ENCODE data around the gene DYNLT4.
"Not testable (repeated sequence)": the region's sequence is repeated elsewhere in the genome, so short reads cannot be mapped to it uniquely, and the experiment has no call there.

DYNLT4 gene, protein sequence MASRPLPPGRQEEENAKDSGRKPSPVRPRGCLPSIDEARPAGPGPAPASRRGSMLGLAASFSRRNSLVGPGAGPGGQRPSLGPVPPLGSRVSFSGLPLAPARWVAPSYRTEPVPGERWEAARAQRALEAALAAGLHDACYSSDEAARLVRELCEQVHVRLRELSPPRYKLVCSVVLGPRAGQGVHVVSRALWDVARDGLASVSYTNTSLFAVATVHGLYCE

DNA sequence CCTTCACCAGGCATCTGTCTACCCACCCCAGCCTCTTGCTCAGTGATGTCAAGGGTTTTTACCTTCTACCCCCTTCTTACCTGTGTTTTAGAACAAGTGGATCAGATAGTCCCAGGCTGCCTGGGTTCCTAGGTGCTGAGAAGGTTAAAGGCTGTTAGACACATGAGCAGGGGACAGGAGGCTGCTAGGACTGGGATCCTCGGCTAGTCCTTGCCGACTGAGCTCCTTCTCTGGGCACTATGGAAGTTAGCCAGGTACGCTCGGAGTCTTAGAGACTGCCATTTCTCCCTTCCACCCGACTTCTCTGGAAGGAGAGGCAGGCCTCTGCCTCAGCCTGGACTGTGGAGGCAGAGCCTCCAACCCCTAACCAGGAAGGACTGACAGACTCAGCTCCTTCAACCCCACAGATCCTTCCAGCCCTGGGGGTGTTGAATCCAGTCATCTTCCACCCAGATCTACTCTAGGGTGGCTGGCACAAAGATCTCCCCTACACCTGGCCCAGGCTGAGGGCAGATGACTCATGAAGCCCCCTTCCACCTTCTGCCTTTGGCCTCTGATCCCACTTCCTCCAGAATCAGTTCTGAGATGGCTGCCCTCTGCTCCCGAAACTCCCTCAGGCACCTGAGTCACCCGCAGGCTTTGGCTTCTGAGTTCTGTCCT is at the start of gene DYNLT4:
DYNLT4 (minus strand) TSS at position 648 of the 660 bp plus-strand sequence. CDS start 683 bp downstream, outside the sequence.
- no peak for DNase-seq (ENCODE audit: low read depth)

DNA sequence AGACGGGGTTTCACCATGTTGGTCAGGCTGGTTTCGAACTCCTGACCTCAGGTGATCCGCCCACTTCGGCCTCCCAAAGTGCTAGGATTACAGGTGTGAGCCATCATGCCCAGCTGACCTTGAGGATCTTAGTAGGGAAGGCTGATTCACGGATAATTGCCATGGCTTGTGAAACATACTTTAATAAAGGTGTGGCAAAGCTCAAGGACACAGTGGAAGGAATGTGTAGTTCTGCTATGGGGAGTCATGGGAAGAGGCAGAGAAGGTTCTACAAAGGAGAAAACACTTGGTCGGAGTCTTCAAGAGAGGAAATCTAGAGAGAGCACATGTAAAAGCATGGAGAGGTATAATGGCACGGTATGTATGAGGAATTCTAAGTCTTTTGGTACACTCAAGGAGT is 48.6 kb upstream of the DYNLT4 start:
- no peak for DNase-seq (ENCODE audit: low read depth)

DNA sequence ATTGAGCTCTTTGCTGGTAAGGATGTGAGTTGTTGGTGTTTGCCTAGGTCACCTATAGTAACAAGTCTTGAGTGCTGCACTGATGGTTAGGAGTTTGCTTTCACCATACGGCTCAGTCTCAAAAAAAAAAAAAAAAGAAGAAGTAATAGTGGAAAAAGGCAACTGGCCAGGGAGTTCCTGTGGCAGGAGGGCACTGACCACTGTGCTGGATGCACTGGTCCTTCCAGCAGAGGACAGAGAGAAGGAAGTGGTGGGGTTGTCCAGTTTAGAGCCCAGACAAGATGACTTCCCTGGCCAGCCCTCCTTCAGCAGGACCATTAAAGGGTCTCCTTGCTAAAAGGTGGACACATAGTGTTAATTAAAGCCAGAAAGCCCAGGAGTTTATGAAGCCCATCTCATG is 47.8 kb upstream of the DYNLT4 start:
- no peak for DNase-seq (ENCODE audit: low read depth)

DNA sequence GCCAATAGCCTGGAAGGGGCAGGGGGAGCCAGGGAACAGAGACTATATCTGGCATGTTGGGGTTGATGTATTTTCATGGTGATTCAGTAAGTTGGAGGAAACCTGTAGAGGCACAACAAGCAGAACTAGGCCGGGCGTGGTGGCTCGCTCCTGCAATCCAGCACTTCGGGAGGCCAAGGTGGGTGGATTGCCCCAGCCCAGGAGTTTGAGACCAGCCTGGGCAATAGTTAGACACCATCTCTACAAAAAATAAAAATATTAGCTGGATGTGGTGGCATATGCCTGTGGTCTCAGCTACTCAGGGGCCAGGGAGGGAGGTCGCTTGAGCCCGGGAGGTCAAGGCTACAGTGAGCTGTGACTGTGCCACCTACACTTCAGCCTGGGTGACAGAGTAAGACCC is 46.0 kb upstream of the DYNLT4 start:
- no peak for DNase-seq (ENCODE audit: low read depth)

DNA sequence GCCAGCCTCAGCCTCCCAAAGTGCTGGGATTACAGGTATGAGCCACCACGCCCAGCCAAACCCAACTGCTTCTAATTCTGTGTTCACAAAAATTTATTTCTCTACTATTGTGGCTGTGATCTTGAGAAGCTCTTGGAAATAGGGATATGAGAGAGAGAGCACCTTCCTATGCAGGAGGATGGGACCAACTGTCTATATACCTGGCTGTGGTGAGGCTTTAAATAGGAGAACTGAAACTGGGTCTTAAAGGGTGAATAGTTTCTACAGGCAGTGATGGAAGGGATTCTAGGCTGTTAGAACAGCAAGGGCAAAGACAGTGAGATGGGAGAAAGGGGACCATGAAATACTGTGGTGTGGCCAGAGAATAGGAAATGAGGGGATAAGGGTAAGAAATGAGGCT is 44.2 kb upstream of the DYNLT4 start:
- no peak for DNase-seq (ENCODE audit: low read depth)

DNA sequence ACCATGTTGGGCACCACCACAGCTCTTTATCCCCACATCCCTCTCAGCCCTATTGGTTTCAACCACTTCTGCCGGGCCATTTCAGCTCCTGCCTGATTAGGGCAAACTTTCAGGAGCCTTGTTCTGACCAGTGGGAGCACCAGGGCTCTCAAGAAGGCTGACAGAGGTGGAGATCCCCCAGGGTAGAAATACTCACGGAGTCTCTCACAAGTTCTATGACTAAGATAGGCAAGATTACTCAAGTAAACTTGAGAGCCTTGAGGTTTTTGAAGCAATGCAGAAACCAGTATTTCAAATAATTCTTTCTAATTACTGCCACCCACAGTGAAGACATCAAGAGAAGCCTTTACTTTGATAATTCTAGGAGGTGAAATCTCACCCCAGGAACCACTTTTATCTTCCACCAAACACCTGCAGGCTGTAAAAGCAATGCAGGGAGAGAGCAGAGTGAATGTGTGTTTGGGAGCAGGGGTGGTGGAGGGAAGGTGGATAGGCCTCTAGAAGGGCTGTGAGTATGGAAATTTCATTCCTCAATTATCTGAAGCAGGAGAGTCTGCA is 42.5 kb upstream of the DYNLT4 start:
- no peak for DNase-seq (ENCODE audit: low read depth)

DNA sequence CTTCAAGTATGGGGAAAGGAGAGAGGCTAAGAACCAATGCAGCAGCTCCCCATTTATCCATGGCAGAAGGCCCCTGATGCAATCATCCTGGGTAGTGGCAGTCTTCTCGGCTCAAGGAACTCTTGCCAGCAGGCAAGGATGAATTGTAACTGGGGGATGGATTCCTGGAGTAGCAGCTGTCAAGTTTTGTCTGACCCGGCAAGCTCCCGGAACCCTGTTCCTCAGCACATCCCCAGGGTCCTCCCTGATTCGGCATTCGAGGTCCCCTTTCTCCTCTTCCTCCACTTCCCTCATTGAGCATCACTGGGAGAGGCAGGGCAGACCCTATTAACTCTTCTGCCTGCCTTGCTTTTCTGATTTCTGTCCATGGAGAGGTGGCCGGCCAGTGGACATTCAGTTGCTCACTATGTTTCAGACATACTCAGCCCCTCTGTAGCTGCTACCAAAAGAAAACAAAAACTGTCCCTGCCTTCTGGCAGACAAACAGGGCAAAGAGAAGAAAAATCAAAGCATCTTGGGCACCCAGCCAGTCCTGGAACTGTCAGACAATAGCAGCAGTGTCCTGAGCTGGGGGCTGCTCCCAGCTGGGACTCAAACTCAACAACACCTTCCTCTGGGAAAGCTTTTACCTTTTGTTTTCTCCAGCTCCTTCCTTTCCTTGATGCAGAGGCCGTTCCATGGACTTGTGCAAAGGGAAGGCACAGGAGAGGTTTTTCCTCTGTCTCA is 41.5 kb upstream of the DYNLT4 start:
- no peak for DNase-seq (ENCODE audit: low read depth)

DNA sequence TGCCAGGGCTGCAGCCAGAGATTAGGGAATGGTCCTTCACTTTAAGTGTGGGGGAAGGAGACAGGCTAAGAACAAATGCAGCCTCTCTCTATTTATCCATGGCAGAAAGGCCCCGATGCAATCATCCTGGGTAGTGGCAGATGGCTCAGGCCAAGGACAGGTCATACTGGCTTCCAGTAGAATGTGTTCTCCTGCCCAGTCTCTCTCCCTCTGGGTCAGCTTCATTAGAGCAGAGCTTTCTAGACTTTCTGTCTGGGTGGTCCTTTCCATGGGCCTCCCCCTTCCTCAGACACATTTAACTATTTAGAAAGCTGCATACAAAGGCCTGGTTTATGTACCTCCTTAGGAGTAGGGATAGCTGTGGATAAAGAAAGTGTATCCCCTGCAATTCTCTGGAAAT is 40.7 kb upstream of the DYNLT4 start:
- no peak for DNase-seq (ENCODE audit: low read depth)

DNA sequence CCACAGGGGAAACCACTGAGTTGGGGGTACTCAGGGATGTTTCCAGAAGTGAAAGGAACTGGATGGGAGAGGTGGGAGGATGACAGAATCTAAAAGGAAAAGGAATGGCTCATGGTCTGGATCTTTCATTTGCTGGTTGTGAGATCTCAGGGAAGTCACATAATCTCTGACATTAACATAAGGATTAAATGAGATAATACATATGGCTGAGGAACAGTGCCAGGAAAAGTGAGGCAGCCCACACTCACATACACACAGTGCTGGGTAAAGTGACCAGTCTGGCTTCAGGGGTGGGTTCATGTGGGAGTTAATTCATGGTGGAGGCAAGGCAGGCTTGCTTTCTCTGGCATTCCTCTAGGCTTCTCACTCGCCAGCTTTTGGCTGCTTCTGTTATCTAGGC is 39.8 kb upstream of the DYNLT4 start:
- DNase-seq (ENCODE audit: low read depth): no peak

DNA sequence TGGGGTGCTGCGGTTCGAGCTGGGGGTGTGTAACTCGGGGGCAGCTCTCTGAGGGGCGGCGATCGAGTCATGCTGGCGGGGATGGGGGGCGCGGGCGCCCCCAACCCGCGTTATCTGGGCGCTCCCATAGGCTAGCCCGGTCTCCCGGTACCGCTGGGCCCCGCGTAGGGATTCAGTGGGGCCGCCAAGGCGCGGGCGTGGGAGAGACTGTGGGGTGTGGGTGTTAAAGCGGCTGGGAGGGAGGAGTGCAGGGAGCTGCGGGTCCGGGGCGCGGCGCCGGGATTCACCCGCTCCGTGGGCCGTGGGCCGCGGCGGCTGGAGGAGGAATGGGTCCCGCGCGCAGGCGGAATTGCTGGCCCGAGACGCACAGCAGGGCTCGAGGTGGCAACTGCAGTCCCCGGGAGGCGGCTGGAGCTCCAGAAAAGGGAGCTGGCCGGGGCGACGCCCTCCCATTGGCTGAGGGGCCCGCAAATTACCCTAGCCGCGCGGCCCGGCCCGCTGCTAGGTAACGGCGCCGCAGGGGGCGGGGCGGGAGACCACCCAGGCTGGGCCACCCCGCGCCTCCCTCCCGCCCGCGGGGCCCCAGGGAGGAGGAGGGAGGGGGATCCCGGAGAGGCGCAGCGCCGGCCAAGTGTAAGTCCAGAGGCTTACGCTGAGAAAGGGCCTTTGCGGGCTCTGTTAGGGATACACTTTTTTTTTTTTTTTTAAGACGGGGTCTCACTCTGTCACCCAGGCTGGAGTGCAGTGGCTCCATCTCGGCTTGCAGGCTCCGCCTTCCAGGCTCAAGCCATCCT is 35.9 kb upstream of the DYNLT4 start, which contains the start of gene PTCH2:
PTCH2 (minus strand) TSS at position 392 of the 794 bp plus-strand sequence; CDS start at position 71, 321 bp downstream.
- DNase-seq (ENCODE audit: low read depth): no peak

DNA sequence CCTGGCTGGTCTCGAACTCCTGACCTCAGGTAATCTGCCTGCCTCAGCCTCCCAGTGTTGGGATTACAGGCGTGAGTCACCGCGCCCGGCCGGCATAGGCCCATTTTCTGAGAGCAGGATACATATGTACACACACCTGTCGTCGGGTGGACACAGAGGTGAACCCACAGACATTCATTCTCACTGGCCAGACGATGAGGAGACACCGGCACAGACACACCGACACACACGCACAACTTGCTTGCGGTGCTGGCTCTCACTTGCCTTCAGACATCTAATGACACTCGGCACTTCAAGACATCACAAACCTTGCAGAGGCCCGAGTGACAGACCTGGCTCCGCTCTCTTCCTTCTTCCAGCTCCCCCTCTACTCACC is 35.3 kb upstream of the DYNLT4 start:
- no peak for DNase-seq (ENCODE audit: low read depth)

DNA sequence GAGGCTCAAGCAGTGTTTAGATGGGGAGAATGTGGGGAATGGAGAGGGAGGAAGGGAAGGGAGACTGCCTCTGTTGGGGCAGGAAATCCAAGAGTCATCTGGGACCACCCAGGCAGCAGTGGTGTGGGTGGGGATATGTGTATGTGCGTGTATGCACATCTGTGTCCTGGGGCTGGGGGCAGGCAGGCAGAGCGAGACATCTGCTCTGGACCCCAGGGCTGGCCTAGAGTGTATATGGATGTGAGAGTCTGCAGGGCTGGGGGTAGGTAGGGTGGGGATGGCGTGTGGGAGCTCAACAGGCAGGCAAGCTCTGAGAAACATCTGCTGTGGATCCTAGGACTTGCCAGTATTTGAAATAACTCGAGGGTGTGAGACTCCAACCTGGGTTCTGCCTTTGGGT is 32.4 kb upstream of the DYNLT4 start:
- no peak for DNase-seq (ENCODE audit: low read depth)

DNA sequence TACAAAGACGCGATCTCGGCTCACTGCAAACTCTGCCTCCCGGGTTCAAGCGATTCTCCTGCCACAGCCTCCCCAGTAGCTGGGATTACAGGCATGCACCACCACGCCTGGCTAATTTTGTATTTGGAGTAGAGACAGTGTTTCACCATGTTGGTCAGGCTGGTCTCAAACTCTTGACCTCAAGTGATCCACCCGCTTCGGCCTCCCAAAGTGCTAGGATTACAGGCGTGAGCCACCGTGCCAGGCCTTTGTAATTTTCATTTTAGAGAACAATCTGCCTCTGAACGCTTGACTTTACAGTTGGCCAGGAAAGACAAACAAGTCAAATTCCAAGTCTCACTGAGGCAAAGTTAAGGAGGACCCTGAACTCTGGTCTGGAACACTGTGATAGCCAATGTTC is 31.1 kb upstream of the DYNLT4 start:
- not testable (repeated sequence) for DNase-seq (ENCODE audit: low read depth)

DNA sequence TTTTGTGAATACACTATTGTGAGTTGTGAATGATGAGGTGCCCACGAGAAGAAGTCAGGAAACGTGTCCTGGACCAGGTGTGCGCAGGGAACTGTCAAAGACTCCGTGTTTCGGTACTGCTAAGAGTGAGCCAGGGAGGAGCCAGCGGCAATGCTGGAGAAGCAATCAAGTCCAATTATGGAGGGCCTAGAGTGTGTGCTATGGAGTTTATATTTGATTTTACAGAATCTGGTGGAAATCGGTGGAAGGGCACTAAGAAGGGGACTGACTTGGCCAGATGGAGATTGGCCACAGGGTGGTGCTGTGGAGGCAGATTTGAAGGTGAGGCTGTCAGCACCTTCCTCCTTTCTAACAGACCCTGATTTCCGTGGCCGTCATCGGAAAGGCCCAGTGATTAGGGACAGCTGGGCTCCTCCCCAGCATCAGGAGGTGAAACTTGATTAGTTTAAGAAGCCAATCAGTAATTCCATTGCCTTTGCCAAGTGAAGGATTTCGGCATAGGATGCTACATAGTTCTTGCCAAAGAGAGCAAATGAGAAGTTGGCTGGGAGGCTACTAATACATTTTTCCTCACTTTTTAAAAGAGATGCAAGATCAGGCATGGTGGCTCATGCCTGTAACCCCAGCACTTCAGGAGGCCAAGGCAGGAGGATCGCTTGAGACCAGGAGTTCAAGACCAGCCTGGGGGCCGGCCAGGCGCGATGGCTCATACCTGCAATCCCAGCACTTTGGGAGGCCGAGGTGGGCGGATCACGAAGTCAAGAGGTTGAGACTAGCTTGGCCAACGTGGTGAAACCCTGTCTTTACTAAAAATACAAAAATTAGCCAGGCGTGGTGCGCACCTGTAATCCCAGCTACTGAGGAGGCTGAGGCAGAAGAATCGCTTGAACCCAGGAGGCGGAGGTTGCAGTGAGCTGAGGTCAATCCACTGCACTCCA is 28.9 kb upstream of the DYNLT4 start:
- DNase-seq (ENCODE audit: low read depth): peak; percentile 43

DNA sequence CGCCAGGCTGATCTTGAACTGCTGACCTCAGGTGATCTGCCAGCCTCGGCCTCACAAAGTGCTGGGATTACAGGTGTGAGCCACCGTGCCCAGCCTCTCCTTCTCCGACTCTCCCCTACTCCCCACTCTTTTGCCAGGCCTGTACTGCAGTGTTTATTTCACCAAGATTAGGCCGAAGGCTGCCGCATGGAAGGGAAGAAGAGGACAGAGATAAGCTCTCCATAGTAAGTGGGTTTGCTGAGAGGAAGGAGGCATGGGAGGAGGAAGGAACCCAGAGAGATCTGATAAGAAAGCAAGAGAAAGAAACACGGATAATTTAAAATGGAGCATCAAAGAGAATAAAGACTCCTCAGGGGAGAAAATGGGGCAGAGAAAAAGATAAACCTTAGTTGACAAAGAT is 27.2 kb upstream of the DYNLT4 start:
- DNase-seq (ENCODE audit: low read depth): no peak

DNA sequence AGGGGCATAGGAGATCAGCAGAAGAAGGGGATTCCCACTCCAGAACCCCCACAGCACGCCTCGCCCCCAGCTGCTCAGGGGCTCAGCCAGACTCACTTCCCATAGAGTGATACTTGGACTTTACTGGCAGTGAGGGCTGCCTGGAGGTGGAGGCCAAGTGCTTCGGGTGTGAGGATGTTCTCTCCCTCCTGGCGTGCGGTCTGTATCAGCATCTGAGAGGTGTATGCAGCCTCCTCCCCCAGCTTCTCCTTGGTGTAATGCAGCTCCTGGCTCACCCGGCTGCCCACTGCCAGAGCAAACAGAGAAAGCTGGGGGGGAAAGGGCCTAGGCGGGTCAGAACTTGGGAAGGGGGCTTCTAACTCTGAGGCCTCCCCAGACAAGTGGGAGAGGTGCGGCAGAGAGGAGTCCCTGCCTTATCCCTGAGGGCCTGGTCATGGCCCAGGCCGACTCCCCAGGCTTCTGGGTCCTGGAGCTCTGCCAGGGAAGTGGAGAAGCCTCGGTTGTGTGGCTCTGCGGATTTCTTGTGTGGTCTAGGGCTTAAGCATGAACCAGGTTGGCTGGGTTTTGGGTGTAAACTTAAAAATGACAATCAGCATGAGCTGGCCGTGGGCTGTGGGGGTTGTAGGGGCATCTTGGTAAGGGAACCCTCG is 25.0 kb upstream of the DYNLT4 start:
- no peak for DNase-seq (ENCODE audit: low read depth)

DNA sequence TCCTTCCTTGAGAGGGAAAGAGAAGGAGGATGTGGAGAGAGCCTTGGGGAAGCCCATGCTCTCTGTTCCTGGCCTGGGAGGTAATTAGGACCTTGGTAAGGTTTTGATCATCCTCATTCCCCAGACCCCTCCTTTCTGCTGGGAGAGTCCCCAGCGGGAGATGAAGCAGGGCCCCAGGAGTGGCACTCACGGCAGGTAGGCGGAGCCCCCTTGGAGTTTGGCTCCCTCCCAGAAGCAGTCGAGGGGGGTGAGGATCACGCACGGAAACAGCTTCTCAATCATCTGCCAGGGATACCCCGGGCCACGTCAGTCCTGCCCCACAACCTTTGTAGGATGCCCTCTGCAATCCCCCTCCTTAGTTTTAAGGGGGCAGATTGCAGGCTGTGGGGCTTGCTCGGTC is 24.4 kb upstream of the DYNLT4 start:
- DNase-seq (ENCODE audit: low read depth): no peak

DNA sequence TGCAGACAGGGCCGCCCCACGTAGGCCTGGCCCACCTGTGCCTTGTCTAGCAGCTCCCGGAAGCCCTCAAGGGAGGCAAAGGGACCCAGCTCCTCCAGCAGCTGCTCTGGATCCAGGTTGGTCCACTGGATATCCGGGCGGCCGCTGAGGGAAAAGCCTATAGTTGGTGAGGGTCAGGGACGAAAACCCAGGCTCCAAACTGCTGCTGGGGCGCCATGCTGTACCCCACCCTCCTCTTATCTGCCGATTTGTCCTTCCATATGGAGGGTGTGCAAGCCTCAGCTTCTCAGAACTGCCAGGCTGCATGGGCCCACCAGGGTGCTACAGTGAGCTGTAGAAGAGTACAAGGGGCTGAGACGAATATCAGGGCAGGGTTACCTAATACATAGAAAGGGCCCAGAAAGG is 23.8 kb upstream of the DYNLT4 start:
- DNase-seq (ENCODE audit: low read depth): no peak

DNA sequence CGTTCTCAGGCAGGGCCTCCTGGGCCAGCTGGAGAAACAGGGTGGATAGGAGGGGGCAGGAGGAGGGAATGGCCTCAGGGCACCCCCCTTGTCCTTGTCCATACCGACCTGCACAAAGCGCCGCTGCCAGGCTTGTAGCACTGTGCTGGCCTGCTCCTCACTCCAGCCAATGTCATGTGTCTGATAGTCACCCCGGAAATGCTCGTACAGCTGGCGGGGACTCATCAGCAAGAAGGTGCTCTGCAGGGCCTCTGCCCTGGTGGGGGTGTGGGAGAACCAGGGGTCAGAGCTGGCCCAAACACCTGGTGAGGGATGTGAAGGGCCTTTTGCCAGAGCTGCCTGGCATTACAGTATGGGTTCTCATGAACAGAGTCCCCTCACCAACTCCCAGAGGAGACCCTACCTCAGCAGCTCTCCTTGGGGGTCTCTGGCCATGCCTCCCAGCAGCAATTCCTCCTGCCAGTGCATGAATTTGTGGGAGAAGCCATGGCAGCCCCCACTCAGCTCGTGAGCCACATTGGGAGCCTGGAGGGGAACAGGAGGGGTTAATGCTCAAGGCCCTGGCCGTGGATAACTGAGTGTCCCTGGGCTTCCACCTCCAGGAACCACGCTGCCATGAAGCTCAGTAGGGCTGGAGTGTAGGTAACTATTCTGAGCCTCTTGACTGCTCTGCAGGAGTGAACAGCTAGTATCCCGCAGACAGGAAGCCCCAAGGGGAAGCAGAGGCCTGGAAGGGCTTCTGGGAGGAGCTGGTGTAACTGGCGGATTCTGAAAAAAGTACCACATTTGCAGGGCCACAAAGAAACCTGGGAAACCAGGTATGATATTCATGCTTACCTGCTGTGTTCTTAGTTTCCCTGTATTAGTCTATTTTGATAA is 22.6 kb upstream of the DYNLT4 start:
- no peak for DNase-seq (ENCODE audit: low read depth)

Measured in HS-5 (cell line).